CD4-positive, alpha-beta T cell treated with Interleukin-4 for 4 hours (primary cell): ENCODE results near the gene ZEB2.

Experiments used
- DNase-seq: peaks from one replicate; pipeline ENCODE4 v3.0.0-alpha.2; 2020

ZEB2 gene

GRCh38 chr2:144446136-144446535 lies 73.8 kb downstream of the ZEB2 start:
- no peak for DNase-seq

GRCh38 chr2:144445196-144445595 lies 74.7 kb downstream of the ZEB2 start:
- no peak for DNase-seq

GRCh38 chr2:144443837-144444817 lies 75.8 kb downstream of the ZEB2 start:
- no peak for DNase-seq

GRCh38 chr2:144441711-144442141 lies 78.2 kb downstream of the ZEB2 start:
- no peak for DNase-seq

- DNase-seq: no peak
These were observed 79.9 kb downstream of the ZEB2 start for GRCh38 chr2:144439993-144440392.

- DNase-seq: no peak
These were observed 80.9 kb downstream of the ZEB2 start for GRCh38 chr2:144438801-144439631.

- DNase-seq: no peak
These were observed 82.3 kb downstream of the ZEB2 start for GRCh38 chr2:144437636-144438035.

GRCh38 chr2:144434425-144435222 lies 85.3 kb downstream of the ZEB2 start:
- no peak for DNase-seq

GRCh38 chr2:144432921-144433320 lies 87.0 kb downstream of the ZEB2 start:
- DNase-seq: no peak

GRCh38 chr2:144431998-144432397 lies 87.9 kb downstream of the ZEB2 start:
- DNase-seq: no peak

- DNase-seq: no peak
These were observed 88.5 kb downstream of the ZEB2 start for GRCh38 chr2:144431392-144431783.

GRCh38 chr2:144430722-144431391 lies 89.1 kb downstream of the ZEB2 start:
- no peak for DNase-seq

GRCh38 chr2:144429396-144430112 lies 90.4 kb downstream of the ZEB2 start:
- no peak for DNase-seq

GRCh38 chr2:144426981-144427479 lies 92.9 kb downstream of the ZEB2 start:
- DNase-seq: no peak

GRCh38 chr2:144426355-144426754 lies 93.6 kb downstream of the ZEB2 start:
- no peak for DNase-seq

- no peak for DNase-seq
These were observed 95.2 kb downstream of the ZEB2 start for GRCh38 chr2:144424559-144425240.

- no peak for DNase-seq
These were observed 98.1 kb downstream of the ZEB2 start for GRCh38 chr2:144421606-144422510.

- no peak for DNase-seq
These were observed 100.7 kb downstream of the ZEB2 start for GRCh38 chr2:144419218-144419617.

GRCh38 chr2:144415386-144415785 lies 104.5 kb downstream of the ZEB2 start:
- no peak for DNase-seq
